Astrocyte of the cerebellum (primary cell): ENCODE results near the gene SUDS3.
"Not testable (repeated sequence)": the region's sequence is repeated elsewhere in the genome, so short reads cannot be mapped to it uniquely, and the experiment has no call there.

Experiments used
- DNase-seq: peaks from one replicate; pipeline ENCODE4 v3.0.0-alpha.2; 2011; ENCODE audit warnings: low read depth
- H3K4me3 ChIP-seq: 2 replicates; pipeline ENCODE4 v1.5.1; 2011; ENCODE audit warnings: mild to moderate bottlenecking, low read depth, low read length, moderate library complexity
- CTCF ChIP-seq: IDR thresholded peaks from 2 replicates; pipeline ENCODE4 v1.5.1; 2012; ENCODE audit warnings: low read length, low read depth, moderate library complexity, mild to moderate bottlenecking; ENCODE audit errors: missing control alignments
- in situ Hi-C: cut with HindIII; loops from 2 replicates; pipeline ENCODE4 v1.10.0; 2017; ENCODE audit warnings: low sequenced_read_pairs

SUDS3 gene

GRCh38 chr12:118404876-118405521, 28.6 kb downstream of the SUDS3 start:
- no peak overlapping the region for H3K4me3 ChIP-seq
- peak; percentile 52 for DNase-seq
- peak; percentile 74 for TF ChIP-seq CTCF
- in situ Hi-C loops: no loop called here

- DNase-seq, in situ Hi-C loops, H3K4me3 ChIP-seq: not testable (repeated sequence)
These were observed 31.9 kb downstream of the SUDS3 start for GRCh38 chr12:118408241-118408640.

GRCh38 chr12:118409834-118410233, 33.5 kb downstream of the SUDS3 start:
- DNase-seq: no peak
- H3K4me3 ChIP-seq: no peak overlapping the region
- in situ Hi-C loops: no loop called here
- no peak for TF ChIP-seq CTCF

GRCh38 chr12:118417942-118418341, 41.6 kb downstream of the SUDS3 start:
- no peak overlapping the region for H3K4me3 ChIP-seq
- TF ChIP-seq CTCF: no peak
- in situ Hi-C loops: no loop called here
- DNase-seq: no peak

- no peak overlapping the region for H3K4me3 ChIP-seq
- no peak for DNase-seq
- in situ Hi-C loops: no loop called here
These were observed 42.2 kb downstream of the SUDS3 start for GRCh38 chr12:118418385-118419057.

GRCh38 chr12:118420673-118421072, 44.3 kb downstream of the SUDS3 start:
- no peak overlapping the region for H3K4me3 ChIP-seq
- in situ Hi-C loops: no loop called here
- TF ChIP-seq CTCF: no peak
- no peak for DNase-seq

More at GRCh38 chr12:118418385-118419057, 42.2 kb downstream of the SUDS3 start:
- TF ChIP-seq CTCF: no peak

- no peak overlapping the region for H3K4me3 ChIP-seq
- no peak for TF ChIP-seq CTCF
- DNase-seq: no peak
- in situ Hi-C loops: no loop called here
These were observed 48.5 kb downstream of the SUDS3 start for GRCh38 chr12:118424884-118425283.
